ENCODE results near the gene TPRG1. TPM values are rescaled to one million over a fixed set of nuclear protein-coding genes. Genes with fewer than 3 reads are reported as not detected.

Gene TPRG1, protein sequence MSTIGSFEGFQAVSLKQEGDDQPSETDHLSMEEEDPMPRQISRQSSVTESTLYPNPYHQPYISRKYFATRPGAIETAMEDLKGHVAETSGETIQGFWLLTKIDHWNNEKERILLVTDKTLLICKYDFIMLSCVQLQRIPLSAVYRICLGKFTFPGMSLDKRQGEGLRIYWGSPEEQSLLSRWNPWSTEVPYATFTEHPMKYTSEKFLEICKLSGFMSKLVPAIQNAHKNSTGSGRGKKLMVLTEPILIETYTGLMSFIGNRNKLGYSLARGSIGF
- total RNA-seq (2014; rRNA removed) = 0.19 and 0.86 TPM in 2 replicates
- 0.38 TPM for polyA plus RNA-seq (2012)

DNA sequence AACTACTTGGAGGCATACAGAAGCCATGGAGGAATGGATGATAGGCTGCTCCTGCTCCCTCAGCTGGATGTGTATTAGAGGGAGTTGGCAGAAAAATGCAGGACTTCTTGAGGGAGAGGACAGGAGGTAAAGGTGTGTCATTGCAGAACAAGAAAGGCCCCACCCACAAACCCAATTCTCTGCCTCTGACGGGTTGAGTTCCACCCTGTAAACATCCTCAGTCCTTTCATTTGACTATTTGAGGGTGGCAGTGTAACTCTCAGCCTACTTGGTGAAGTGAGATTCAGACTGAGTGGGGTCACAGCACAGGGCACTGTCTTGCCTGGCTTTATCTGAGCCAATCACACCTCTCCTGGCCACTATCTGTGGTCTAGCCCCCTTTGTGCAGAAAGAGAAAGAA lies at the start of gene TPRG1:
TPRG1 (plus strand) TSS at position 265 of the 400 bp plus-strand sequence. CDS start 35,414 bp downstream, outside the sequence.
- DNase-seq (ENCODE audit: low read depth) = no peak

DNA sequence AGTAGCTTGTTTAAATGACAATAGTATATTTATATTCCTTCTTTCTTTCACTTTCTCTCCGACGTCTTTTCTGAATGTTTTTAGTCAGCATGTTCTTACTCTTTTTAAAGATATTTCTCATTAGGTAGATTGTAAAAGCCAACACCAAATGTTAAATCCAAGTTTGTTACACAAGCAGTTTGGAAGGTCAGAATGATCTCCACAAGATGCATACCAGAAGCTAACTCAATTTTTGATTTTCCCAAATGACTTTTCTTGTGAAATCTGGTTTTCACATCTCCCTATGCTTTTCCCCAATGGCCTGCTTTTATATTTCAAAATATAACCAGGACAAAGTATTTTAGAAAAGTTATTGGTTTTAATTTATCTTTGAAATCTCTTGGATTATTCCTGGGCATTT lies 49.7 kb upstream of the TPRG1 start:
- DNase-seq (ENCODE audit: low read depth) = no peak

DNA sequence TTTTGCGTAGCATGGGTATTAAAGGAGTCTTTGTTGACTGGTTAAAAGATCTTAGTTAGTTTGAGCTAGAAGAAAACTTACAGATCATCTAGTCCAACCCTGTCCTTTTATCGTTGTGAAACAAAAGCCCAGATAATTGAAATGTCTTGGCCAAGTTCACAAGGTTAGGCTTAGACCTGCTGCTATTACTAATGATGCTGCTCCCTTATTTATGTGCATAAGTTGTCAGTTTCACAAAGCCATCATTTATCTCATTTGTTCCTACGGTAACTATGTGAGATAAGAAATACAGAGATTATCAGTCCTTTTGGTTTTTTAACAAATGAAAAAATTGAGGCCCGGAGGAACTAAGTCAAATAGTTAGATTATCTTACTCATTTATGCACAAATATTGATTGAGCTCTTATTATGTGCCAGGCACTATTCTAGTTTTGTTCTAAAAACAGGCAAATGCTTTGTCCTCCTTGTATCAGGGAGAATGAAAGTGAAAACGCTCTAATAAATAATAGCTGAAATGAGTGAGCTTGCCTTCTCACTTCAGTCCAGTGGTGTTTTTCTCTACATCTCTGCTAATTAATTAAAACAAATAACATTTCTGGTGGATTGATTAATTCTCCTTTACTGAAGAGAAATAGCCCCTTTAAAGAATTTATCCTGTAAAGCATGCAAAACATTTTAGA lies 49.1 kb upstream of the TPRG1 start:
- DNase-seq (ENCODE audit: low read depth) = no peak

DNA sequence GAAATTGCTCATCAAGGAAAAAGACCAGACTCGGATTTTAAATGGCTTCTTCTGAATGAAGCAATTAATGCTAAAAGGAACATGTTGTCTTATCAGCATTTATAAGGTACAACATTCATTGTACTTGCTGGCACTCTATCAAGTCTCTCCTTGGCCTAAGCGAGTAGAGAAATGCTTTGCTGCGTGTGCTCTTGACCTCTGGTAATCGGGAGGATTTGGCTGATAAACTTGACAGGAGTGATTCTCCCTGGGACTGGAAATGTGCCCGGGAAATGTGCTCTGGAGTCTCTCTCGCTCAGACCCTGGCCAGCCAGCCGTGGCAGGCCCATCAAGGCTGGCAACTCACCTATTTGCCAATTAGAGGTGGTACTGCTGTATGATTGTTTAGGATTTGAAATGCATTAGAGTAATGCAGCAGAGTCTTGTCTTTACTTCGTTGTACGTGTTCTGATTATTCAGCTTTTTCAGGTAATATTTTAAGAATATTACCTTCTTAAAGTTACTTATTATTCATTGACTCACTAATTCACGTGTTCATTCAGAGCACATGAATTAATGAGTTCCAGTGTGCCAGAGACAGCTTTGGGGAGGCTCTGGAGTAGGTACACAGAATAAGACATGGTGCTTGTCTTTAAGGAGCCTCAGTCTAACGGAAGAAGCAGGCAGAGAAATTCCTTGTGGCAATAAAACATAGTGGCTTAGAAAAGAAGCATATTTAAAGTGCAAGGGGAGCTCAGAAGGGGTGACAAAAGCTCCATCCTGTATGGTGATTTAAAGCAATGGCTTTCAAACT lies 48.0 kb upstream of the TPRG1 start:
- no peak for DNase-seq (ENCODE audit: low read depth)

DNA sequence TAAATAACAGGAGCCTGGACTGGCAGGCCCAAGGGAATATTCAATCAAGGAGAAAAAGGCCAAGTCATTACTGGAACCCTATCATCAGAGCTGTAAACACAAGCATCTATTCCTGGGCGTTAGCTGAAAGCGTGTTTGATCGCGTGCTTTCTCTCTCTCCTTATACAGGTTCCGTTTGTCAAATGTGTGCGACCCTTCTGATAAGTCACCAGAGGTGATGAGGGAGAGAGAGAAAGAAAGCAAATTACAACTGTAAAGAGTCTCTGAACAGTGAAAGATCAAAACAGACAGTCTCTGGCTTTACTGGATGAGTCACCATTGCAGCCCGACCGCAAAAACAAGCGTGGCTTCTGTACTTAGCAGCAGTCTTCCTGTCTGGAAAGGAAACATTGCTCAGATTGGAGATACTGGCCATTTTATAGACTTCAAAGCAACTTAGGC lies 39.5 kb upstream of the TPRG1 start:
- peak; percentile 88 for DNase-seq (ENCODE audit: low read depth)

DNA sequence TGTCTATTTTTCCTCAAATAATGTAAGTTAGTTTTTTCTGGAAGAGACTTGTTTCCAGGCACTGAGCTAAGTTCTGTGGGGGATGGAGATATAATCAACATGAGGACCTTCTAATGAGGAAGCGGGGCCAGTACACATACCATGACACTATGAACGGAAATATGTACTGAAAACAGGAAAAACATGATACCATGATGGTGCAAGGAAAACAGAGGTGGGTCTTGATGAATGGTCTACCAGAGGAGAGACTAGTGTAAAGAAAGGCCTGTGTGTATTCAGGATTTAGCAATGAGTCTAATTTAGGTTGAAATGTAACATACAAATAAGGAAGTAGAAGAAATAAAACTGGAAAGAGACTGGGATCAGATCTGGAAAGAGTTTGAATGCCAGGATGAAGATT lies 38.9 kb upstream of the TPRG1 start:
- no peak for DNase-seq (ENCODE audit: low read depth)

DNA sequence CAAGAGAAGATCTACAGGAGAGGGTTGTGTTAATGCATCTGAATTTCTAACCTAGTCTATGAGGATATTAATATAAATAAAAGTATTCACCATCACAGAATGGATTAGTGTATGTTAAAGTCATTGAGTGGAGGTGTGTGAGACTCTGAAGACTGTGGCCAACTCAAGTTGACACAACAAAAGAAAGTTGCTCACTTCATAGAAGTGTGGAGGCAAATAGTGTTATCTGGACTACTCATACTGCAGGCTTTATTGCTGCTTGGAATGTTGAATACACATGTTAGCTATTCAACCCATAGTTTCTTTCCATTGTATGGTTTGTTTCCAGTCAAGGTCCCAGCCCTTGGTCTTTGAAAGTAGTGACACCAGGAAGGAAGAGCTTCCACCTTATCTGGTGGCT lies 38.0 kb upstream of the TPRG1 start:
- DNase-seq (ENCODE audit: low read depth) = no peak

DNA sequence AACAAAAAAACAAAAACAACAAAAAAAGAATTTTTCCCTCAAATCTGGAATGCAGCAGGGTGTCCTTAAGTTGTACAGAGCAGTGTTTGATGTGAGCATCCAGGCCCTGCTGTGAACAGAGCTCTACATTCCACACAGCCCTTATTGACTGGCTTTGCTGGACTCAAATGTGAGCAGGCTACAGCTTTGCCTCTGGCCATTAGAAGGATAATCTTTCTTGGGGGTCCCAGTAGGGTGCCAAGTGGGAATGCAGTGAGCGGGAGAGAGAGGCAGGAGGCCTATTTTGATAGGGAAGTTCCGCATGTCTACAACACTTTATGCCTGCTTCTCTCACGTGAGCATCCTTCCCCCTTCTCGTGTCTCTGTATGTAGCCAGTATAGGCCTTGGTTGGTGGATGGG lies 34.4 kb upstream of the TPRG1 start:
- DNase-seq (ENCODE audit: low read depth) = no peak

DNA sequence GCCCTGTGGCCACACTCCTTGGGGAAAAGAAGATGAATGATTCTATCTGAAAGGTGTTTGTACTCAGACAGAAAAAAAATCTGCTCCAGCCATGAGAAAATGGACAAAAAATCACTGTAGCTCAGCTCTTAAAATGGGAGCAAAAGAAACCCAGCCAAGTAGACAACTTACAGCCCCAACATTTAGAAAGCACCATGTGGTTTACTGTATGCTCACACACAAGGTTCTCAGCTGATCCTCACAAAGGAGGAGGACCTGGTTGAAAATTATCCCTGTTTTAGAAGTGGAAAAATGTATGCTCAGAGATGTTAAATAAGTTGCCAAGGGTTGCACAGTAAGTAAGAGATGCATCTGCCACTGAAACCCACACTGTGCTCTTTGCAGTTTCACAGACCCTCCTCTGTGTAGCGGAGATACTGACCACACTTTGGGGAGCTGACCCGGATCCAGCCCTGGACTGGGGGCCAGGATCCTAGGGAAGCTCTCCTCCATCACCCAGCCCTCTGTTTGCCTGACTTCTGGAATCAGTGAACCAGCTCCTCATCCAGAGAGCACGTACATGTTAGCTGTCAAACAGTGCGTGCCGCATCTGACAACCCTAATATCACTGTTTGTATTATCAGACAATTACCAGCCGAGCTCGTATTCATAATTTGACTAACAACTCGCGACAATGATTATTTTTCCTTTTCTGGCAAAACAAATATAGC lies 32.7 kb upstream of the TPRG1 start:
- DNase-seq (ENCODE audit: low read depth) = no peak

DNA sequence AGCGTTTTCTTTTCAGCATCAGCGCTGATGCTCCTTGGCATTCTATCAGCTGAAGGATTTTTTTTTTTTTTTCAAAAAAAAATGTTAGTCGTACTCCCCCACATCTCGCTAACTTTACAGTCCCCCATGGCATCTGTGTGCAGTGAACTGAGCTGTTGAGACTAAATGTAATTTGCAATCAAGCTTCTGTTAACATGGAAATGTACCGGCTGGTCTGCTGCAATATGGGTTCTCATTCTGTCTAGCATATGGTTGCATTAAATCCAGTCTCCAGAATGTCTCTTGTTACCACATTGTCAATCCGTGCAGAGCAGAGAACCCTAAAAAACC lies 32.2 kb upstream of the TPRG1 start:
- DNase-seq (ENCODE audit: low read depth) = no peak

DNA sequence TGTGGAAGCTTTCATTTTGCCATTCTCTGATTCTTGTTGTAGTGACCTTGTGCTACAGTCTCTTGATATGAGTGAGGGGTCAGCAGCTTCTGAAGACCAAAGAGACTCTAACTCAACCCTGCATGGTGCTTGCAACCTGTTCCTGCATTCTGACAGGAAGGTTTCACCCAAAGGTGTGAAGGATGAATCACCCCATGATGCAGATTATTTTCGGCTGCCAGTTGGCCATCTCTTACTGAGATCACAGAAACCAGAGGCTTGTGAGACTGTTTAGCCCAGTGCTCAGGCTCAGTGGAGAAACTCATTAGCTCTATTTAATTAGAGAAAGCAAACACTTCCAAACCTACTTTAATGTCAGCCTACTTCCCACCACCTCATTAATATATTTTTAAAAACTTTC lies 29.2 kb upstream of the TPRG1 start:
- no peak for DNase-seq (ENCODE audit: low read depth)

DNA sequence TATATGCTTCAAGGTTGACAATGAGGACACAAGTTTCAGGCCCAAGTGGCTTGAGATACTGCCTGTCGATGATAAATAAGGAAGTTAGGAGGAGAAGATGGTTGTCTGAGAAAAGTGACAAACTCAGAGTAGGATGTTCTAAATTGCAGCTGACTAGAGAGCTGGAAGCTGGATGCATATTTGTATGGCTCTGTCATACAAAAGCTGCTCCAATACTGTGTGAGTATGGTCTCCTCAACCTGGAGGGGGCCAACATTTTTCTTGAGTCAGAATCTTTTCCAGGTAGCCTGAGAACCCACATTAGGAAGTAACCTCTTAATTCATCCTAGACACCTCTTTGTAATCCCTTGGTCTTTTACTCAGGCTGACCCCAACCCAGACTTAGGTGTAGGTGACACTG lies 28.4 kb upstream of the TPRG1 start:
- DNase-seq (ENCODE audit: low read depth) = no peak

DNA sequence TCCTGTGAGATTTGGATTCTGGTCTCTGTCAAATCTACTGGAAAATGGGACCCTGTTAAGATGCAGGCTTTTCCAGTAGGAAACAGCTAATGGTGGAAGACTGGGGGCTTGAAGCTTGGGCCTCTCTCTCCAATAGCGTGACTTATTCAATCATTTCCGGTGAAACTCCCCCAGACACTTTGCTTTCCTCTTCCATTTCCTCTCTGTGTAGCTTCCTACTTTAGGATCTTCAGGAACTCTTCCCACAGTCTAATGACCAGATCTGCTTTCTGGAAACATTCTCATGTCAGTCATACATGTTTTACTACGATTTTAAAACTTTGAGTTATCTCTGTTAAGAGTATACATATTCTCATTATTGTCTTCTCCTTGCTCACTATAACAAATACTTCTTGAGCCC lies 28.0 kb upstream of the TPRG1 start:
- no peak for DNase-seq (ENCODE audit: low read depth)

DNA sequence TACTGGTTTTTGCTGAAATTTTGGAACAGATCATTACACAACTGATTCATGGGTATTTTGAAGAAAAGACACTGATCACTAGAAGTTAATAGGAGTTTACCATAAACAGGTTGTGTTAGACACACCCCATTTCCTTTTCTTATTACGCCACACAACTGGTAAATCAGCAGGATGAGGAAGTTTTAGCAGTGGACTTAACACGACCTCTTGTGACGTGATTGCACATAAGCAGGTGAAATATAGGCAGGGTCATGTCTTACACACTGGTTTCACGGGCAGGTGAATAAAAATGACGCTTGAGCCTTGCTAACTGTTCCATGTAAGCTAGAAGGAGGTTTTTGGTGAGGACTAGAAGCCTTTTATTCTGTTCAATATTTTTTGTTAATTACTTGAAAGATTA lies 27.1 kb upstream of the TPRG1 start:
- peak; percentile 17 for DNase-seq (ENCODE audit: low read depth)

DNA sequence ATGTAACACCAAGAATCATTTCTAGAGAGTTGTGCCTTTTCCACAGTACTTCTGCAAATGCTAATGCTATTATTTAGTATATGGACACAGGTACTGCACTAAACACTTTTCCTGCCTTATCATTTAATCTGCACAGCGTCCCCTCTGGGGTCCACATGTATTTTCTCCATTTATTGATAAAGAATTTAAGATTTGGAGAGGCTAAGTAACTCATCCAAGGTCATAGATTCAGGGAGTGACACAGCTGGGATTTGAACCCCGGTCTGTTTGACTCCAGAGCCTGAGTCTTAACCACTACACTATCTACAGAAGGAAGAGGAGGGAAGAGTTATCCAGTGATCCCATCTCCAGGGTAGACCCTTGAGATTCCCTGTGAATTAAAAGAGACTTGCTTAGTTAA lies 24.9 kb upstream of the TPRG1 start:
- DNase-seq (ENCODE audit: low read depth) = peak; percentile 30

DNA sequence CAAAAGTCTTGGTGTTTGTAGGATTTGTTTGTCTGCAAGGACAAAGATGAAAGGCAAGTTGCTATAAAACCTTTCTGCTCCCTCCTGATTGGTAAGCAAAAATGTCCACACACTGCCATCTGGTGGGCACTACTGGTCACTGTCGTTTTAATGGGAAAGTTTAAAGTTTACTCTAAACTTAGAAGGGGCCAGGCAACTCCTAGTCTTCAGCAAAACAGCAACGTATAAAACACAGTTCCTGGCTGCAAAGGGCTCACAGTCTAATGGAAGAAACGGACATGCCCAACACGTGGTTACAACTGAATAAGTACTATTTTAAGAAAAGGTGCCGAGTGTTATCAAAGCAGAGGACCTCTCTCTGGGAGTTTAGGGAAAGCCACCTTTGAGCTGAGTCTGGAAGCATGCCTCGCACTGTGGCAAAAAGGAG lies 23.7 kb upstream of the TPRG1 start:
- peak; percentile 59 for DNase-seq (ENCODE audit: low read depth)

DNA sequence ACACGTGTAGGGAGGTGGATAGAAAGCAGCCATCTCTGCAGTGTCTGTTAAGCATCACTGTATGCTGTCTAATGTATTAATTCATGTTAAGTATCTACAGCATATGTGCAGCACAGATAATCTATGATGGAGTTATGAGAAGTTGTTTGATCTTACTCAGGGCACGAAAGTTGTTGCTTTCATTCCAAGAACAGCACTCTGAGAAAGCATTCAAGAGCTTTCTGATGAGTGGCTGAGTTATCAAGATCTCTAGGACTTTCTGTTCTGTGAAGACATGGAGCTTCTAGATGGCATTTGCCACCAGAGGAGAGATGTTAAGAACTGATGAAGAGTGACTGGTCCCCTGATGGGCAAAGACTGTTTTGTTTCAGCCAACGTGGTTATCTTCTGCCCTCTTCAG lies 22.6 kb upstream of the TPRG1 start:
- no peak for DNase-seq (ENCODE audit: low read depth)

DNA sequence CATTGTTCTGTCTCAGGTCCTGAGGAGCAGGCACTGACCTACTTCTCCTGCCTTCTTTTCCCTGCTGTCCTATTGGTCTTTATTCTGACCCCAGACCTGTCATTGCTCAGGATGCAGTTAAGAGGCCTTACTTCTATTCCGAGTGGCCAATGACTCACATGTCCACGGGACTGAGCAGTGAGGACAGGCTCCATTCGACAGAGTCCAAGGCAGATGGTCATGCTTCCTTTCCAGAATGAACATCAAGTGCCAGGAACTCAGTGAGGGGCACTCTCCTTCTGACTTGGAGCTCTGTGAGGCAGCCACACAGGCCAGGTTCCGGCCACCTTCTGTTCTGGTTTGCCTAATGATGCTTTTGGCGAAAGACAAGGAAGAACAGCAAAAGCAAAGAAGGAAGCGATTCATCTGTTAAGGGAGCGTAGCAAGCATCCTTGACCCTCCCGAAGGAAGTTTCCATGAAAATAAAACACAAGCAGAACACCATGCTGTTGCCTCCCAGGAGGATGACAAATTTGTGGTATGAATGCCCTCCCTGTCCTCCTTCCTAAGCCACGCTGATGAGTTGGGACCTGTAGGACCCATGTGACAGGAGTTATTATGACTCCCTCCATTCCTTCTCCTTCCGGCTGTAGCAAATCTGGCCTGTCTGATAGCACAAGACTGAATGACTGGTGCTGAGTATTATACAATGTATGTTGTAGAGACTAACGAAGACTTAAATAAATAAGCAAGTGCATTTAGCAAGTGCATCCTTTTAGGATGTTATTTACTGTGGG lies 14.4 kb upstream of the TPRG1 start:
- no peak for DNase-seq (ENCODE audit: low read depth)

DNA sequence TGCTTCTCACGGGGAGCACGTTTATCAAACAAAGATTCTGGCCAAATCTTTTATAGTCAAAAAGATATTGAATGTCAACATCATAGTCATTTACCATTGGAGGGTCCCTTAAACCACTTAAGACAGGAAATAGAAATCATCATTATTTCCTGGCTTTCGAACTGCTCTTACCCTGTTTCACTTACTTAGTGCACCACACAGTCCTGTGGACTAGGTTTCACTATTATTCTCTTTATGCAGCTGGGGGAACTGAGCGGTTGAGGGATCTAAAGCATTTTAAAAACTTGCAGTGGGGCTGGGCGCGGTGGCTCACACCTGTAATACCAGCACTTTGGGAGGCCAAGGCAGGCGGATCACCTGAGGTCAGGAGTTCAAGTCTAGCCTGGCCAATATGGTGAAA lies 13.7 kb upstream of the TPRG1 start:
- no peak for DNase-seq (ENCODE audit: low read depth)

DNA sequence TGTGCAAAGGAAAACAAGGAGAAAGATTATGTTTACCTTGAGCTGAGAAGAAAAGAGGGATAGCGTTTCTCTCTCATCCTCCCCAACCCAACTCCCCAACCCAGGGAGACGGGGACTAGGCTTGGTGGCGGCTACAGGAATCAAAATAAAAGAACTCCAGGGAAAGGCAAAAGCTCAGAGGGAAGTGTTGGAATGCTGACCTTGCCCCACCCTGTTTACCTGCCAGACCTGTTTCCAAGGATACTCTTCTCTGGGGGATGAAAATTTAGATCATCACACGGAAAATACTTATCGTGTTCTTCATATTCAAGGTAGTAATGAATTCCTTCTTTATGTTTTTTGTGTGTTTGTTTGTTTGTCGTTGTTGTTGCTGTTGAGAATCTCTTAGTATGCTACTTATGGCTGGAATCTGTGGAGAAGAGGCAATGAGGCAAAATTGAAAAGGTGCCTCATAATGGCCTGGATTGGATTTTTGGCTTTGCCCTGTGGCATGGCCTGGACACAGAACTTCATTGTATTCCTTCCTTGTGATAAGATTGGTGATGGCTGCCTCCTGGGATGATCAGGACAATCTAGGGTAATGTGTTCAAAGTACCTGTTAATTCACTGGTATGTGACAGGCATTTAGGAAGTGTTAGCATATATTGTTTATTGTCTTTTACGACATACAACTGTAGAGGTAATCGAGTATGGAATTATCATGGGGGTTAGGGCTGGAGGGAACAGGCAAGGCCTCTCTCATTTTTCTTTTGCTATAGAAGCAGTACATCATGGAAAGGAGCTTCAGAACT lies 11.1 kb upstream of the TPRG1 start:
- DNase-seq (ENCODE audit: low read depth) = no peak

Data from LHCN-M2 (cell line).